DOHH2 (cell line): Measurements from ENCODE around the gene GAR1.

Experiments
- H3F3A ChIP-seq: fragments of 200-600 bp; sonication (generic), shearing (Covaris generic); 2 replicates; pipeline ENCODE4 v1.6.0; 2016; ENCODE audit warnings: antibody characterized with exemption, mild to moderate bottlenecking; ENCODE audit not compliant: control insufficient read depth, insufficient read depth
- H3K27ac ChIP-seq: fragments of 200-600 bp; sonication (generic); 2 replicates; pipeline ENCODE4 v1.5.1; 2014; ENCODE audit warnings: low read depth, mild to moderate bottlenecking, low read length, moderate library complexity
- H3K27me3 ChIP-seq: fragments of 200-600 bp; sonication (generic); 2 replicates; pipeline ENCODE4 v1.6.1; 2014; ENCODE audit warnings: mild to moderate bottlenecking, low read length, mixed read lengths; ENCODE audit not compliant: control insufficient read depth
- H3K36me3 ChIP-seq: fragments of 200-600 bp; sonication (generic); 2 replicates; pipeline ENCODE4 v1.6.1; 2014; ENCODE audit warnings: mild to moderate bottlenecking, low read length, moderate library complexity, mixed read lengths; ENCODE audit not compliant: control insufficient read depth
- H3K4me1 ChIP-seq: fragments of 200-600 bp; sonication (generic); 2 replicates; pipeline ENCODE4 v1.6.1; 2014; ENCODE audit warnings: mild to moderate bottlenecking, low read length, mixed read lengths; ENCODE audit not compliant: control insufficient read depth
- H3K4me2 ChIP-seq: fragments of 200-600 bp; sonication (generic); 2 replicates; pipeline ENCODE4 v1.6.0; 2014; ENCODE audit warnings: mild to moderate bottlenecking, low read length, moderate library complexity
- H3K4me3 ChIP-seq: fragments of 200-600 bp; sonication (generic); 2 replicates; pipeline ENCODE4 v1.5.1; 2014; ENCODE audit warnings: mild to moderate bottlenecking, low read length, mixed read lengths
- H3K79me2 ChIP-seq: fragments of 200-600 bp; sonication (generic); 2 replicates; pipeline ENCODE4 v1.6.1; 2014; ENCODE audit warnings: mild to moderate bottlenecking, low read length, mixed read lengths; ENCODE audit not compliant: control insufficient read depth
- H3K9me2 ChIP-seq: fragments of 200-600 bp; sonication (generic); replicated peaks from 2 replicates; pipeline ENCODE4 v1.6.1; 2014; ENCODE audit warnings: mild to moderate bottlenecking, low read length, mixed read lengths; ENCODE audit not compliant: control insufficient read depth
- H3K9me3 ChIP-seq: fragments of 200-600 bp; sonication (generic); 2 replicates; pipeline ENCODE4 v1.6.1; 2014; ENCODE audit warnings: antibody characterized with exemption, low read length, mixed read lengths; ENCODE audit not compliant: control insufficient read depth, insufficient read depth
- H4K20me1 ChIP-seq: fragments of 200-600 bp; sonication (generic); 2 replicates; pipeline ENCODE4 v1.6.0; 2014; ENCODE audit warnings: low read depth, mild to moderate bottlenecking, antibody characterized with exemption, low read length, moderate library complexity; ENCODE audit not compliant: control insufficient read depth, insufficient read depth
- EZH2phosphoT487 ChIP-seq: fragments of 200-600 bp; sonication (generic); IDR thresholded peaks from 2 replicates; pipeline ENCODE4 v1.6.1; 2017; ENCODE audit warnings: borderline replicate concordance, mild to moderate bottlenecking, antibody characterized with exemption, low read length, moderate library complexity, mixed read lengths
- TF ChIP-seq, protein P1 (sequence below): fragments of 200-600 bp; sonication (generic); IDR thresholded peaks from one replicate; pipeline ENCODE4 v1.5.1; 2014; ENCODE audit warnings: antibody characterized with exemption, mild to moderate bottlenecking, low read depth, low read length; ENCODE audit not compliant: poor library complexity, severe bottlenecking

GAR1 gene

DNA sequence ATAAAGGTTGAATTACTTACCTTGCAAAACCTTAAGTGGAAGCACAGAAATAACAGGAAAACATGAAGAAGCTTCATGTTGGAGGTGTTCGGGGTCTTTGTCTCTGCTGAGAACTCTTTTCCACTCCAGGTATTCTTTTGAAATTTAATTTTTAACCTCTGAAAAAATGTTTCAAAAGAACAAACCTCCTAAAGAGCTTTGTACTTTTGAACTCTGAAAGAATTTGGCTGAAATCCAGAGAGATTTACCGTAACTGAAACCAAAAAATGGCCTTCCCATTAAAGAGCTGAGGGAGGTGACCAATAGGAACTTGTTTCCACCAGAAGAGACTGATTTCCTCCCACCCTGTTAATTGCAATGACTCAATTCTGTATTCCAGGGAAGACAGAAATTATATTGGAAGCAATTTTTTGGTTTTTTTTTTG lies 13.7 kb upstream of the GAR1 start, which contains the start of gene CFI:
TSS of gene CFI (minus strand) at position 105 of the 425 bp plus-strand sequence. CDS start at position 77, 28 bp downstream.
- no peak within 1 kb of the TSS for H3K4me2 ChIP-seq
- TF ChIP-seq, protein P1, sequence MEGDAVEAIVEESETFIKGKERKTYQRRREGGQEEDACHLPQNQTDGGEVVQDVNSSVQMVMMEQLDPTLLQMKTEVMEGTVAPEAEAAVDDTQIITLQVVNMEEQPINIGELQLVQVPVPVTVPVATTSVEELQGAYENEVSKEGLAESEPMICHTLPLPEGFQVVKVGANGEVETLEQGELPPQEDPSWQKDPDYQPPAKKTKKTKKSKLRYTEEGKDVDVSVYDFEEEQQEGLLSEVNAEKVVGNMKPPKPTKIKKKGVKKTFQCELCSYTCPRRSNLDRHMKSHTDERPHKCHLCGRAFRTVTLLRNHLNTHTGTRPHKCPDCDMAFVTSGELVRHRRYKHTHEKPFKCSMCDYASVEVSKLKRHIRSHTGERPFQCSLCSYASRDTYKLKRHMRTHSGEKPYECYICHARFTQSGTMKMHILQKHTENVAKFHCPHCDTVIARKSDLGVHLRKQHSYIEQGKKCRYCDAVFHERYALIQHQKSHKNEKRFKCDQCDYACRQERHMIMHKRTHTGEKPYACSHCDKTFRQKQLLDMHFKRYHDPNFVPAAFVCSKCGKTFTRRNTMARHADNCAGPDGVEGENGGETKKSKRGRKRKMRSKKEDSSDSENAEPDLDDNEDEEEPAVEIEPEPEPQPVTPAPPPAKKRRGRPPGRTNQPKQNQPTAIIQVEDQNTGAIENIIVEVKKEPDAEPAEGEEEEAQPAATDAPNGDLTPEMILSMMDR = no peak
- no peak for TF ChIP-seq EZH2phosphoT487
- H3K79me2 ChIP-seq = no peaks in the 10 kb centered on the region
- no peaks in the 10 kb centered on the region for H3K36me3 ChIP-seq
- H3K9me2 ChIP-seq = no peaks in the 10 kb centered on the region
- H3F3A ChIP-seq = no peaks in the 10 kb centered on the region
- no peak within 1 kb of the TSS for H3K4me3 ChIP-seq
- no peaks in the 10 kb centered on the region for H3K4me1 ChIP-seq
- H3K27ac ChIP-seq = no peak within 1 kb of the TSS
- no peaks in the 10 kb centered on the region for H3K27me3 ChIP-seq
- H4K20me1 ChIP-seq = no peaks in the 10 kb centered on the region
- H3K9me3 ChIP-seq = no peaks in the 10 kb centered on the region

DNA sequence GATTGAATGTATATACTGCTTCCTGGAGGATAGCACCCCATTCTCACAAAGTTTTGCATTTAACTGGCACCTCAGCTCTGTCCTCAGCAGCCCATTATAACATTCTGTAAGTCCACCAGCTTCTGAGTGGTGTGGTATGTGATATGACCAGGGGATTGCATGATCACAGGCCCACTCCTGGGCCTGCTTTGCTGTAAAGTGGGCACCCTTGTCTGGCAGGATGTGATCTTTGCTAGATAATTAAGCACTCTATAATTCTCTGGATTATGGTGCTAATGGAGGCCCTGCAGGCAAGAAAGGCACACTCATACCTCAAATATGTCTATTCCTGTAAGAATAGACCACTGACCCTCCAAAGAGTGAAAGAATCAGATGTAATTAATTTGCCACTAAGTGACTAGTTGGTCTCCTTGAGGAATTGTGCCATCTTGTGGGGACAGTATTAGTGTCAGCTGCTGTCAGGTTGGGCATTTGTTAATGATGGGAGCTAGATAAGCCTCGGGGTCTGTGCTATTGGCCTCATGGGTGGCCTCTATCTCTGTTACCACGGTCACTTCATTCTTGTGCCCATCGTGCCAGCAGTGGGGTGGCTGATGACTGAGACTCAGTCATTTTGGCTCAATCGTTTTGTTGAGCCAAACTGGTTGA lies 11.5 kb upstream of the GAR1 start:
- no peak overlapping the region for H3K4me3 ChIP-seq
- no peaks in the 10 kb centered on the region for H3K36me3 ChIP-seq
- H4K20me1 ChIP-seq = no peaks in the 10 kb centered on the region
- no peaks in the 10 kb centered on the region for H3K9me2 ChIP-seq
- H3K27me3 ChIP-seq = no peaks in the 10 kb centered on the region
- H3K9me3 ChIP-seq = no peaks in the 10 kb centered on the region
- H3F3A ChIP-seq = no peaks in the 10 kb centered on the region
- no peak overlapping the region for H3K27ac ChIP-seq
- H3K79me2 ChIP-seq = no peaks in the 10 kb centered on the region
- no peak overlapping the region for H3K4me2 ChIP-seq
- TF ChIP-seq, protein P1 = peak; percentile 54
- TF ChIP-seq EZH2phosphoT487 = no peak
- H3K4me1 ChIP-seq = no peaks in the 10 kb centered on the region

DNA sequence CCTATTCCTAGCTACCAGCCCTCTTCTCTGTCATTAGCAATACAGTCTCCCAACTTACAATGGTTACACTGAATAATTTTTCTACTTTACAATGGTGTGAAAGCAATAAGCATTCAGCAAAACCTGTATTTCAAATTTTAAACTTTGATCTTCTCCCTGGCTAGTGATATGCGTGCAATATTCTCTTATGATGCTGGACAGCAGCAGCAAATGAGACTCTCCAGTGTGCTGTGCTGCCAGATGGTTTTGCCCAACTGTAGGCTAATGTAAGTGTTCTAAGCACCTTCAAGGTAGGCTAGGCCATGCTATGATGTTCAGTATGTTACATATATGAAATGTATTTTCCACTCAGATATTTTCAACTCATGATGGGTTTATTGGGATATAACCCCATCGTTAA lies 5.9 kb upstream of the GAR1 start:
- H3K27ac ChIP-seq = no peak overlapping the region
- no peaks in the 10 kb centered on the region for H3K79me2 ChIP-seq
- H3K4me3 ChIP-seq = no peak overlapping the region
- no peaks in the 10 kb centered on the region for H3K36me3 ChIP-seq
- H4K20me1 ChIP-seq = no peaks in the 10 kb centered on the region
- TF ChIP-seq, protein P1 = no peak
- no peak for TF ChIP-seq EZH2phosphoT487
- H3K9me2 ChIP-seq = no peaks in the 10 kb centered on the region
- H3K27me3 ChIP-seq = no peaks in the 10 kb centered on the region
- H3K9me3 ChIP-seq = no peaks in the 10 kb centered on the region
- peaks cover 2% of the 10 kb centered on the region for H3K4me1 ChIP-seq
- H3F3A ChIP-seq = no peaks in the 10 kb centered on the region
- H3K4me2 ChIP-seq = no peak overlapping the region
